Caco-2 (cell line): ENCODE data around the gene KRT3. TPM values are rescaled to one million over a fixed set of nuclear protein-coding genes. Genes with fewer than 3 reads are reported as not detected.

ENCODE experiments used
- BruUV-seq: library from RNA; stranded (reverse); fragments of 400-500 nt; replicated peaks from 2 replicates; lab custom pipeline; 2021; lab: Mats Ljungman, UMichigan
- CTCF ChIA-PET: fragments of 300-600 bp; sonication (Branson Sonifier 250); formaldehyde crosslinking; loops from one replicate; lab custom pipeline; 2022; ENCODE audit warnings: antibody characterized with exemption; lab: Charles Lee
- POLR2A ChIA-PET: fragments of 300-600 bp; sonication (Branson Sonifier 250); formaldehyde crosslinking; loops from one replicate; lab custom pipeline; 2022; ENCODE audit warnings: antibody characterized with exemption; lab: Charles Lee
- DNase-seq, 2 experiments: peaks; one replicate each; pipeline versions ENCODE4 v3.0.0 to v3.0.0-alpha.2; 2020 to 2022
- H3K27me3 ChIP-seq: replicated peaks from 2 replicates; pipeline ENCODE4 v1.6.0; 2011; ENCODE audit warnings: low read length; ENCODE audit not compliant: control insufficient read depth, insufficient read depth
- H3K36me3 ChIP-seq: 2 replicates; pipeline ENCODE4 v1.5.1; 2011; ENCODE audit warnings: low read length; ENCODE audit not compliant: control insufficient read depth, insufficient read depth
- H3K4me1 ChIP-seq: fragments of 250-450 bp; sonication (Bioruptor Pico); 2 replicates; pipeline ENCODE4 v1.5.1; 2020; ENCODE audit warnings: mild to moderate bottlenecking
- H3K4me3 ChIP-seq: 2 replicates; pipeline ENCODE4 v1.5.1; 2011; ENCODE audit warnings: low read depth, mild to moderate bottlenecking, control low read depth, low read length
- H3K9me3 ChIP-seq: fragments of 250-450 bp; sonication (Bioruptor Pico); 2 replicates; pipeline ENCODE4 v1.5.1; 2020; ENCODE audit warnings: mild to moderate bottlenecking, moderate library complexity
- H3K27ac Mint-ChIP-seq: one replicate; pipeline ENCODE4 v1.8.0; 2022; ENCODE audit warnings: mixed read lengths; ENCODE audit not compliant: unreplicated experiment
- H3K27me3 Mint-ChIP-seq: one replicate; pipeline ENCODE4 v1.8.0; 2022; ENCODE audit warnings: mixed read lengths; ENCODE audit not compliant: insufficient read depth, unreplicated experiment
- H3K36me3 Mint-ChIP-seq: one replicate; pipeline ENCODE4 v1.8.0; 2022; ENCODE audit warnings: mild to moderate bottlenecking, mixed read lengths; ENCODE audit not compliant: insufficient read depth, unreplicated experiment
- H3K4me1 Mint-ChIP-seq: one replicate; pipeline ENCODE4 v1.8.0; 2022; ENCODE audit warnings: low read depth, mixed read lengths; ENCODE audit not compliant: unreplicated experiment
- H3K4me3 Mint-ChIP-seq: one replicate; pipeline ENCODE4 v1.8.0; 2022; ENCODE audit warnings: mild to moderate bottlenecking, moderate library complexity, mixed read lengths; ENCODE audit not compliant: unreplicated experiment
- H3K9me3 Mint-ChIP-seq: one replicate; pipeline ENCODE4 v1.8.0; 2022; ENCODE audit warnings: mixed read lengths; ENCODE audit not compliant: unreplicated experiment
- CTCF ChIP-seq, 2 experiments: fragments of 200-600 bp in 1 of 2; IDR thresholded peaks; 1 replicate in 1 of 2; 2 replicates in 1 of 2; pipeline versions ENCODE4 v1.5.1 to v1.8.0; 2011 to 2022; ENCODE audit warnings: antibody characterized with exemption in 1 of 2, control low read depth in 1 of 2, inconsistent platforms in 1 of 2, low read depth in 1 of 2, low read length in 1 of 2, mild to moderate bottlenecking in 1 of 2, moderate library complexity in 1 of 2; ENCODE audit not compliant: insufficient read depth in 1 of 2, severe bottlenecking in 1 of 2, unreplicated experiment in 1 of 2
- intact Hi-C: fragments of 100-400 bp; cut with micrococcal nuclease; formaldehyde crosslinking; loops from one replicate; pipeline ENCODE4 v1.10.0; 2022; ENCODE audit not compliant: unreplicated experiment
- total RNA-seq: library from RNA; stranded (reverse); gene quantifications from 2 replicates; pipeline ENCODE4 v1.2.3, GENCODE V29; 2022

KRT3 gene
- total RNA-seq, 1 experiment from 2014 or later = not detected

DNA sequence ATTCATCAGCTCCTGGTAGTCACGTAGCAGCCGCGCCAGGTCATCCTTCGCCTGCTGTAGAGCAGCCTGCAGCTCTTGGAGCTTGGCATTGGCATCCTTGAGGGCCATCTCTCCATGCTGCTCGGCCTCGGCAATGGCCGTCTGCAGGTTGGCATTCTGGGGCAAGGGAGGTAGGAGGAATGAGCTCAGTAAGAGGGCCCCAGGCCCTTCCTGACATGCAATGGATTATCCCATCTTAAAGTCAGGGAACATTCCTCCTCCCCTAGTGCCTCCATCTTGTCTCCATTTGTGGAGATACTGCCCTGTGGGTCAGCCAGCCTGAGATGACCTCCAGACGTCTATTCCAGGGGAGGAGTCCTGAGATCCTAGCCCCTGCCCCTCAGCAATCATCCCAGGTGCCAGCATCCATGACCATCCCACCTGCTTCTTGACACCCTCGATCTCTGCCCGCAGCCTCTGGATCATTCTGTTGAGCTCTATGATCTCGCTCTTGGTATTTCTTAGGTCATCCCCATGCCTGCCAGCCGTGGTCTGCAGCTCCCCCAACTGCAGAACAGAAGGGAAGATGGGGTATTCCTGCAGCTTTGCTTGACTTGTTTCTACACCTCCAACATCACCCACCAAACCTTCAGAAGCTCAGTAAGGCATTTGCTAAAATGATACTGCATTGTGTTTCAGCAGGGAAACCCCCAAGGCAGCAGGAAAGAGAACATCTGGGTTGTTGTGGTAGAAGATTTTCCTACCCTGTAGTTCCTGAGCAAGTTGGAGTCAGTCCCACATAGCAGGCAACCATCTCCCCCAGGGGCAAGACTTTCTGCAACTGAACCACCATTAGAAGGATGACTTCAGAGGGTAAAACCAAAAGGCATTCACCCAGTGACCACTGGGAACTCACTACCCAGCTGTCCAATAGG, 4.4 kb downstream of the KRT3 start:
- intact Hi-C loops = no loop called here
- H3K27me3 Mint-ChIP-seq = no peaks in the 10 kb centered on the region
- Histone ChIP-seq H3K9me3 (no peaks in the 10 kb centered on the region), H3K36me3 (no peaks in the 10 kb centered on the region), H3K27me3 (no peaks in the 10 kb centered on the region), H3K4me1 (no peaks in the 10 kb centered on the region), H3K4me3 (no peak overlapping the region)
- ChIA-PET POLR2A (interaction anchor here (0.5 kb wide), 1 partner anchor 211 kb away, joined by 3 read pairs; no protein-coding TSS in a partner anchor), CTCF (no interaction called here)
- DNase-seq = no peak
- no TSS peak for BruUV-seq
- no peak overlapping the region for H3K27ac Mint-ChIP-seq
- H3K4me1 Mint-ChIP-seq = no peaks in the 10 kb centered on the region
- no peak for TF ChIP-seq CTCF (IDR thresholded peaks at IDR 0.05; ENCODE audit: insufficient read depth in 1 of 2, low read depth in 1 of 2, low read length in 1 of 2, severe bottlenecking in 1 of 2, unreplicated experiment in 1 of 2)
- no peaks in the 10 kb centered on the region for H3K9me3 Mint-ChIP-seq
- no peaks in the 10 kb centered on the region for H3K36me3 Mint-ChIP-seq
- no peak overlapping the region for H3K4me3 Mint-ChIP-seq

GRCh38 chr12:52790427-52791270, 5.3 kb downstream of the KRT3 start:
- no peak overlapping the region for H3K27ac Mint-ChIP-seq
- Histone ChIP-seq H3K36me3 (no peaks in the 10 kb centered on the region), H3K4me3 (no peak overlapping the region), H3K4me1 (no peaks in the 10 kb centered on the region), H3K9me3 (no peaks in the 10 kb centered on the region), H3K27me3 (no peaks in the 10 kb centered on the region)
- TF ChIP-seq CTCF (IDR thresholded peaks at IDR 0.05; ENCODE audit: insufficient read depth in 1 of 2, low read depth in 1 of 2, low read length in 1 of 2, severe bottlenecking in 1 of 2, unreplicated experiment in 1 of 2) = no peak
- H3K4me3 Mint-ChIP-seq = no peak overlapping the region
- H3K27me3 Mint-ChIP-seq = peaks cover 2% of the 10 kb centered on the region
- intact Hi-C loops = no loop called here
- no peaks in the 10 kb centered on the region for H3K36me3 Mint-ChIP-seq
- no TSS peak for BruUV-seq
- CTCF ChIA-PET = no interaction called here
- H3K9me3 Mint-ChIP-seq = peaks cover 5% of the 10 kb centered on the region
- POLR2A ChIA-PET = interaction anchor here (0.5 kb wide), 1 partner anchor 210 kb away, joined by 3 read pairs; no protein-coding TSS in a partner anchor
- no peak for DNase-seq
- no peaks in the 10 kb centered on the region for H3K4me1 Mint-ChIP-seq
